Activated CD8-positive, alpha-beta memory T cell treated with anti-CD3 and anti-CD28 coated beads, Interleukin-2, amount 50 U/mL, for 1 hour (primary cell): ENCODE data around the gene GLT8D2.
"Not testable (repeated sequence)": the region's sequence is repeated elsewhere in the genome, so short reads cannot be mapped to it uniquely, and the experiment has no call there.

Experiments
- DNase-seq: peaks from one replicate; pipeline ENCODE4 v3.0.0-alpha.2; 2020; ENCODE audit errors: extremely low read depth

Gene GLT8D2

GRCh38 chr12:104050436-104050835 is 449 bp upstream of the GLT8D2 start:
- no peak for DNase-seq

GRCh38 chr12:104049278-104049902 is 597 bp downstream of the GLT8D2 start:
- no peak for DNase-seq

GRCh38 chr12:104048811-104049210 is 1.2 kb downstream of the GLT8D2 start:
- no peak for DNase-seq

- no peak for DNase-seq
These were observed 1.8 kb downstream of the GLT8D2 start for GRCh38 chr12:104048162-104048561.

GRCh38 chr12:104046306-104046705 is 3.7 kb downstream of the GLT8D2 start:
- no peak for DNase-seq

GRCh38 chr12:104044158-104044557 is 5.8 kb downstream of the GLT8D2 start:
- DNase-seq = no peak

- no peak for DNase-seq
These were observed 7.4 kb downstream of the GLT8D2 start for GRCh38 chr12:104042580-104042979.

- DNase-seq = not testable (repeated sequence)
These were observed 10.2 kb downstream of the GLT8D2 start for GRCh38 chr12:104039769-104040168.

- not testable (repeated sequence) for DNase-seq
These were observed 13.8 kb downstream of the GLT8D2 start for GRCh38 chr12:104036143-104036542.

- DNase-seq = not testable (repeated sequence)
These were observed 19.4 kb downstream of the GLT8D2 start for GRCh38 chr12:104030596-104030995.

GRCh38 chr12:104026841-104027599 is 23.0 kb downstream of the GLT8D2 start:
- no peak for DNase-seq

- no peak for DNase-seq
These were observed 24.2 kb downstream of the GLT8D2 start for GRCh38 chr12:104025771-104026170.

- DNase-seq = no peak
These were observed 25.6 kb downstream of the GLT8D2 start for GRCh38 chr12:104024348-104024747.

- DNase-seq = no peak
These were observed 26.3 kb downstream of the GLT8D2 start for GRCh38 chr12:104023710-104024109.

GRCh38 chr12:104022786-104023185 is 27.2 kb downstream of the GLT8D2 start:
- DNase-seq = no peak

GRCh38 chr12:104021862-104022261 is 28.1 kb downstream of the GLT8D2 start:
- DNase-seq = not testable (repeated sequence)

GRCh38 chr12:104012331-104012730 is 37.7 kb downstream of the GLT8D2 start:
- no peak for DNase-seq

- no peak for DNase-seq
These were observed 38.7 kb downstream of the GLT8D2 start for GRCh38 chr12:104011253-104011652.

GRCh38 chr12:104010606-104011169 is 39.3 kb downstream of the GLT8D2 start:
- no peak for DNase-seq

- DNase-seq = no peak
These were observed 39.9 kb downstream of the GLT8D2 start for GRCh38 chr12:104010121-104010520.

GRCh38 chr12:104006929-104007328 is 43.1 kb downstream of the GLT8D2 start:
- DNase-seq = no peak

GRCh38 chr12:104003596-104003995 is 46.4 kb downstream of the GLT8D2 start:
- DNase-seq = no peak

- no peak for DNase-seq
These were observed 47.3 kb downstream of the GLT8D2 start for GRCh38 chr12:104002686-104003085.
